Inflammatory macrophage treated with lipopolysaccharide for 4 hours (primary cell): Measurements from ENCODE around the gene EFHD1.

ENCODE experiments used
- DNase-seq: peaks from one replicate; pipeline ENCODE4 v3.0.0-alpha.2; 2020

Gene EFHD1

GRCh38 chr2:232633413-232634205, at the start of gene EFHD1:
Gene EFHD1, plus strand, starts transcription at chr2:232633604. Its CDS starts 101 bp downstream, at chr2:232633705.
- peak; percentile 13 for DNase-seq

GRCh38 chr2:232584238-232584637, 49.2 kb upstream of the EFHD1 start:
- no peak for DNase-seq

GRCh38 chr2:232586943-232587505, 46.4 kb upstream of the EFHD1 start:
- DNase-seq: peak; percentile 11

- peak; percentile 56 for DNase-seq
Measured at GRCh38 chr2:232587512-232587911, 45.9 kb upstream of the EFHD1 start.

- DNase-seq: no peak
Measured at GRCh38 chr2:232588031-232588430, 45.4 kb upstream of the EFHD1 start.

- DNase-seq: no peak
Measured at GRCh38 chr2:232588680-232589585, 44.5 kb upstream of the EFHD1 start.

- no peak for DNase-seq
Measured at GRCh38 chr2:232592772-232593395, 40.5 kb upstream of the EFHD1 start.

- DNase-seq: no peak
Measured at GRCh38 chr2:232593982-232594381, 39.4 kb upstream of the EFHD1 start.

- no peak for DNase-seq
Measured at GRCh38 chr2:232597362-232598079, 35.9 kb upstream of the EFHD1 start.

GRCh38 chr2:232598293-232598692, 35.1 kb upstream of the EFHD1 start:
- DNase-seq: no peak

- DNase-seq: no peak
Measured at GRCh38 chr2:232600053-232600773, 33.2 kb upstream of the EFHD1 start.

- DNase-seq: no peak
Measured at GRCh38 chr2:232603283-232603682, 30.1 kb upstream of the EFHD1 start.

- no peak for DNase-seq
Measured at GRCh38 chr2:232604535-232604934, 28.9 kb upstream of the EFHD1 start.

- no peak for DNase-seq
Measured at GRCh38 chr2:232607011-232607410, 26.4 kb upstream of the EFHD1 start.

- DNase-seq: no peak
Measured at GRCh38 chr2:232609607-232610006, 23.8 kb upstream of the EFHD1 start.

GRCh38 chr2:232610081-232610480, 23.3 kb upstream of the EFHD1 start:
- no peak for DNase-seq

GRCh38 chr2:232611061-232611460, 22.3 kb upstream of the EFHD1 start:
- no peak for DNase-seq

- DNase-seq: peak; percentile 56
Measured at GRCh38 chr2:232611559-232612218, 21.7 kb upstream of the EFHD1 start.

- DNase-seq: no peak
Measured at GRCh38 chr2:232613538-232614134, 19.8 kb upstream of the EFHD1 start.

GRCh38 chr2:232615339-232615738, 18.1 kb upstream of the EFHD1 start:
- no peak for DNase-seq

- DNase-seq: no peak
Measured at GRCh38 chr2:232621186-232621585, 12.2 kb upstream of the EFHD1 start.
